ENCODE results near the gene COL23A1. TPM values are rescaled to one million over a fixed set of nuclear protein-coding genes. Genes with fewer than 3 reads are reported as not detected.
"Not testable (repeated sequence)": the region's sequence is repeated elsewhere in the genome, so short reads cannot be mapped to it uniquely, and the experiment has no call there.

The COL23A1 gene
- polyA plus RNA-seq, 3 donors, result 0.11 to 0.21 TPM; not detected in 1

- DNase-seq, result no peak
- no peaks in the 10 kb centered on the region for H4K20me1 ChIP-seq (ENCODE audit: insufficient read depth, low read length)
- H2AFZ ChIP-seq (ENCODE audit: insufficient read depth, low read depth, low read length, poor library complexity, severe bottlenecking), result no peak overlapping the region
- Mint-ChIP-seq H3K36me3 (no peaks in the 10 kb centered on the region), H3K4me3 (no peak overlapping the region), H3K27me3 (ENCODE audit: low read depth in 3 of 3) (peaks cover 0 to 1% (median 0%) of the 10 kb centered on the region in 3 donors), H3K4me1 (no peaks in the 10 kb centered on the region), H3K9me3 (no peaks in the 10 kb centered on the region), H3K27ac (no peak overlapping the region)
- H3K27me3 ChIP-seq (ENCODE audit: control insufficient read depth in 2 of 2, insufficient read depth in 2 of 2, low read length in 2 of 2), result no peaks in the 10 kb centered on the region
- no peak overlapping the region for H3K27ac ChIP-seq (ENCODE audit: low read depth in 1 of 2, low read length in 2 of 2)
- H3K4me2 ChIP-seq (replicated peaks; ENCODE audit: extremely low read depth, low read length, poor library complexity, severe bottlenecking), result no peak overlapping the region
- 91% methylated on average over 4 of the region's 4 CpGs for WGBS (ENCODE audit: insufficient coverage)
- H3K9ac ChIP-seq (ENCODE audit: insufficient read depth, low read length, poor library complexity, severe bottlenecking), result no peak overlapping the region
- no peaks in the 10 kb centered on the region for H3K36me3 ChIP-seq (replicated peaks in 1 of 2; ENCODE audit: control insufficient read depth in 1 of 2, insufficient read depth in 2 of 2, low read length in 2 of 2)
- H3K4me3 ChIP-seq (replicated peaks in 1 of 3; ENCODE audit: low read depth in 2 of 3, low read length in 3 of 3), result no peak overlapping the region
- no peaks in the 10 kb centered on the region for H3K79me2 ChIP-seq (ENCODE audit: insufficient read depth, low read length)
- TF ChIP-seq, protein P1, sequence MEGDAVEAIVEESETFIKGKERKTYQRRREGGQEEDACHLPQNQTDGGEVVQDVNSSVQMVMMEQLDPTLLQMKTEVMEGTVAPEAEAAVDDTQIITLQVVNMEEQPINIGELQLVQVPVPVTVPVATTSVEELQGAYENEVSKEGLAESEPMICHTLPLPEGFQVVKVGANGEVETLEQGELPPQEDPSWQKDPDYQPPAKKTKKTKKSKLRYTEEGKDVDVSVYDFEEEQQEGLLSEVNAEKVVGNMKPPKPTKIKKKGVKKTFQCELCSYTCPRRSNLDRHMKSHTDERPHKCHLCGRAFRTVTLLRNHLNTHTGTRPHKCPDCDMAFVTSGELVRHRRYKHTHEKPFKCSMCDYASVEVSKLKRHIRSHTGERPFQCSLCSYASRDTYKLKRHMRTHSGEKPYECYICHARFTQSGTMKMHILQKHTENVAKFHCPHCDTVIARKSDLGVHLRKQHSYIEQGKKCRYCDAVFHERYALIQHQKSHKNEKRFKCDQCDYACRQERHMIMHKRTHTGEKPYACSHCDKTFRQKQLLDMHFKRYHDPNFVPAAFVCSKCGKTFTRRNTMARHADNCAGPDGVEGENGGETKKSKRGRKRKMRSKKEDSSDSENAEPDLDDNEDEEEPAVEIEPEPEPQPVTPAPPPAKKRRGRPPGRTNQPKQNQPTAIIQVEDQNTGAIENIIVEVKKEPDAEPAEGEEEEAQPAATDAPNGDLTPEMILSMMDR (IDR thresholded peaks at IDR 0.05), result no peak
- intact Hi-C loops (cut with micrococcal nuclease), result no loop called here
- no peaks in the 10 kb centered on the region for H3K4me1 ChIP-seq (ENCODE audit: control insufficient read depth in 1 of 2, insufficient read depth in 2 of 2, low read length in 2 of 2)
- H3K9me3 ChIP-seq (replicated peaks in 1 of 2; ENCODE audit: control insufficient read depth in 1 of 2, insufficient read depth in 1 of 2, low read length in 2 of 2), result no peaks in the 10 kb centered on the region
These were observed 332.5 kb downstream of the COL23A1 start for GRCh38 chr5:178257650-178258049.

- Mint-ChIP-seq H3K4me3 (no peak overlapping the region), H3K27ac (peak overlapping the region in 2 of 7 donors; percentile 59 to 80), H3K4me1 (peaks cover 3% of the 10 kb centered on the region), H3K36me3 (no peaks in the 10 kb centered on the region), H3K9me3 (no peaks in the 10 kb centered on the region), H3K27me3 (ENCODE audit: low read depth in 3 of 3) (peaks cover 0 to 1% (median 0%) of the 10 kb centered on the region in 3 donors)
- TF ChIP-seq, protein P1 (IDR thresholded peaks at IDR 0.05), result no peak
- no peak overlapping the region for H3K4me3 ChIP-seq (replicated peaks in 1 of 3; ENCODE audit: low read depth in 2 of 3, low read length in 3 of 3)
- DNase-seq, result no peak
- H3K4me1 ChIP-seq (ENCODE audit: control insufficient read depth in 1 of 2, insufficient read depth in 2 of 2, low read length in 2 of 2), result no peaks in the 10 kb centered on the region
- intact Hi-C loops (cut with micrococcal nuclease), result no loop called here
- no peaks in the 10 kb centered on the region for H3K27me3 ChIP-seq (ENCODE audit: control insufficient read depth in 2 of 2, insufficient read depth in 2 of 2, low read length in 2 of 2)
- H3K27ac ChIP-seq (ENCODE audit: low read depth in 1 of 2, low read length in 2 of 2), result no peak overlapping the region
- H4K20me1 ChIP-seq (ENCODE audit: insufficient read depth, low read length), result no peaks in the 10 kb centered on the region
- no peaks in the 10 kb centered on the region for H3K36me3 ChIP-seq (replicated peaks in 1 of 2; ENCODE audit: control insufficient read depth in 1 of 2, insufficient read depth in 2 of 2, low read length in 2 of 2)
- no peak overlapping the region for H3K4me2 ChIP-seq (replicated peaks; ENCODE audit: extremely low read depth, low read length, poor library complexity, severe bottlenecking)
- H3K79me2 ChIP-seq (ENCODE audit: insufficient read depth, low read length), result no peaks in the 10 kb centered on the region
- WGBS (ENCODE audit: insufficient coverage), result 88% methylated on average over 19 of the region's 19 CpGs
- H3K9ac ChIP-seq (ENCODE audit: insufficient read depth, low read length, poor library complexity, severe bottlenecking), result no peak overlapping the region
- H2AFZ ChIP-seq (ENCODE audit: insufficient read depth, low read depth, low read length, poor library complexity, severe bottlenecking), result no peak overlapping the region
- H3K9me3 ChIP-seq (replicated peaks in 1 of 2; ENCODE audit: control insufficient read depth in 1 of 2, insufficient read depth in 1 of 2, low read length in 2 of 2), result no peaks in the 10 kb centered on the region
These were observed 333.4 kb downstream of the COL23A1 start for GRCh38 chr5:178256746-178257145.

GRCh38 chr5:178253632-178254031 is 336.6 kb downstream of the COL23A1 start:
- H3K27me3 ChIP-seq (ENCODE audit: control insufficient read depth in 2 of 2, insufficient read depth in 2 of 2, low read length in 2 of 2); H3K27me3 Mint-ChIP-seq (ENCODE audit: low read depth in 3 of 3); H3K27ac Mint-ChIP-seq; H3K9me3 ChIP-seq (replicated peaks in 1 of 2; ENCODE audit: control insufficient read depth in 1 of 2, insufficient read depth in 1 of 2, low read length in 2 of 2); H3K4me3 ChIP-seq (replicated peaks in 1 of 3; ENCODE audit: low read depth in 2 of 3, low read length in 3 of 3); H3K4me3 Mint-ChIP-seq; H3K36me3 ChIP-seq (replicated peaks in 1 of 2; ENCODE audit: control insufficient read depth in 1 of 2, insufficient read depth in 2 of 2, low read length in 2 of 2); H3K79me2 ChIP-seq (ENCODE audit: insufficient read depth, low read length); H3K4me1 Mint-ChIP-seq; H3K9ac ChIP-seq (ENCODE audit: insufficient read depth, low read length, poor library complexity, severe bottlenecking); H3K9me3 Mint-ChIP-seq; intact Hi-C loops (cut with micrococcal nuclease); H3K27ac ChIP-seq (ENCODE audit: low read depth in 1 of 2, low read length in 2 of 2); H3K4me2 ChIP-seq (replicated peaks; ENCODE audit: extremely low read depth, low read length, poor library complexity, severe bottlenecking); H4K20me1 ChIP-seq (ENCODE audit: insufficient read depth, low read length); H2AFZ ChIP-seq (ENCODE audit: insufficient read depth, low read depth, low read length, poor library complexity, severe bottlenecking); H3K36me3 Mint-ChIP-seq; DNase-seq: not testable (repeated sequence)
- H3K4me1 ChIP-seq (ENCODE audit: control insufficient read depth in 1 of 2, insufficient read depth in 2 of 2, low read length in 2 of 2), result peaks cover 0 to 14% of the 10 kb centered on the region in 2 donors
- WGBS (ENCODE audit: insufficient coverage), result 96% methylated on average over 12 of the region's 18 CpGs
